A673 (cell line): Measurements from ENCODE around the gene CTF1.

Source experiments
- EZH2 ChIP-seq: fragments of 200-600 bp; sonication (generic); IDR thresholded peaks from 2 replicates; pipeline ENCODE4 v1.6.1; 2017; ENCODE audit warnings: borderline replicate concordance, low read depth, mild to moderate bottlenecking, mixed read lengths, antibody characterized with exemption, low read length; ENCODE audit not compliant: poor library complexity, severe bottlenecking
- TF ChIP-seq, protein P1 (sequence below): fragments of 300-800, 200-600 bp; sonication (generic); conservative IDR thresholded peaks from 2 replicates; pipeline ENCODE4 v1.5.1; 2017; ENCODE audit warnings: low read depth, mild to moderate bottlenecking, antibody characterized with exemption, low read length, moderate library complexity, mixed read lengths

DNA sequence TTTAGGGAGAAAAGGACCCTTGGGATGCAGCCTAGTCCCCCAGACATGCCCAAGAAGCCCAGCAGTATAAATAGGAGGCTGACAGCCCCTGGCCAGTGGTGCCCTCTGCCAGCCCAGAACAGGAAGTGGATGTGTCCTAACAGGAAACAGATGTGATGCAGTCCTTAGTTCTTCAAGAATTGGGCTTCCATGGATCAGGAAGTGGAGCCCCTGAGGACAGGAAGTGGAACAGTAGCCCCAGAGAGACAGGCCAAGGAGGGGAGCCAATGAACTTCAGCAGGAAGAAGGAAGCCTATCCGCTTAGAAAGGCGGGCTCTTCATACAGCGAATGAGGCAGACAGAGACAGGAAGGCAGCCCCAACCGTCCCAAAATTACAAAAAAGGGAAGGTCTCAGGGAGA, 7.2 kb downstream of the CTF1 start:
- TF ChIP-seq, protein P1, sequence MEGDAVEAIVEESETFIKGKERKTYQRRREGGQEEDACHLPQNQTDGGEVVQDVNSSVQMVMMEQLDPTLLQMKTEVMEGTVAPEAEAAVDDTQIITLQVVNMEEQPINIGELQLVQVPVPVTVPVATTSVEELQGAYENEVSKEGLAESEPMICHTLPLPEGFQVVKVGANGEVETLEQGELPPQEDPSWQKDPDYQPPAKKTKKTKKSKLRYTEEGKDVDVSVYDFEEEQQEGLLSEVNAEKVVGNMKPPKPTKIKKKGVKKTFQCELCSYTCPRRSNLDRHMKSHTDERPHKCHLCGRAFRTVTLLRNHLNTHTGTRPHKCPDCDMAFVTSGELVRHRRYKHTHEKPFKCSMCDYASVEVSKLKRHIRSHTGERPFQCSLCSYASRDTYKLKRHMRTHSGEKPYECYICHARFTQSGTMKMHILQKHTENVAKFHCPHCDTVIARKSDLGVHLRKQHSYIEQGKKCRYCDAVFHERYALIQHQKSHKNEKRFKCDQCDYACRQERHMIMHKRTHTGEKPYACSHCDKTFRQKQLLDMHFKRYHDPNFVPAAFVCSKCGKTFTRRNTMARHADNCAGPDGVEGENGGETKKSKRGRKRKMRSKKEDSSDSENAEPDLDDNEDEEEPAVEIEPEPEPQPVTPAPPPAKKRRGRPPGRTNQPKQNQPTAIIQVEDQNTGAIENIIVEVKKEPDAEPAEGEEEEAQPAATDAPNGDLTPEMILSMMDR, result no peak
- no peak for TF ChIP-seq EZH2
